SK-N-SH (cell line): Measurements from ENCODE around the gene NT5DC3.

Source experiments
- YY1 ChIP-seq: IDR thresholded peaks from 2 replicates; pipeline ENCODE4 v1.4.0; 2012; ENCODE audit warnings: low read depth, mild to moderate bottlenecking
- TF ChIP-seq, protein P1 (sequence below): fragments of 200-600 bp; sonication (generic); IDR thresholded peaks from 2 replicates; pipeline ENCODE4 v1.6.1; 2017; ENCODE audit warnings: antibody characterized with exemption, mild to moderate bottlenecking, moderate library complexity
- TF ChIP-seq, protein P2 (sequence below): IDR thresholded peaks from 2 replicates; pipeline ENCODE4 v1.4.0; 2012; ENCODE audit warnings: low read depth
- TF ChIP-seq, protein P3 (sequence below): IDR thresholded peaks from 2 replicates; pipeline ENCODE4 v1.4.0; 2012; ENCODE audit warnings: low read depth, borderline replicate concordance
- TF ChIP-seq, protein P4 (sequence below): IDR thresholded peaks from 2 replicates; pipeline ENCODE4 v1.6.1; 2012; ENCODE audit warnings: mild to moderate bottlenecking, low read depth, low read length, moderate library complexity

DNA sequence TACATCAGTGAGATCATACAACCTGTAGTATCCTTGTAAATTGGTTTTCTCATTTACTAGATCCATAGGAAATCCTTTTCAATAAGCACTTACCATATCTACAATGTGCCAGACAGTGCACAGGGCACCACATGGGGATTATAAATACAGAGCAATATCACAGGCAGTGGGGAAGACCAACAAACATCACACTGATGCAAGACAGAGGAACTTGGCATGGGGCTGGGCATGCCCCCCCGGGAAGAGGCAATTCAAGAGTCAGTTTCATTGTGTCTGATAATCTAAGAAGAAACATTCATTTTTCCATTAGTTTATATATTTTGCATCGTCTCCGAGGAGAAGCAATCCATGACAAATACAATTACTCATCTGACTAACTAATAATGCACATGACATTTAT is 16.2 kb downstream of the NT5DC3 start:
- TF ChIP-seq YY1: no peak
- TF ChIP-seq, protein P1, sequence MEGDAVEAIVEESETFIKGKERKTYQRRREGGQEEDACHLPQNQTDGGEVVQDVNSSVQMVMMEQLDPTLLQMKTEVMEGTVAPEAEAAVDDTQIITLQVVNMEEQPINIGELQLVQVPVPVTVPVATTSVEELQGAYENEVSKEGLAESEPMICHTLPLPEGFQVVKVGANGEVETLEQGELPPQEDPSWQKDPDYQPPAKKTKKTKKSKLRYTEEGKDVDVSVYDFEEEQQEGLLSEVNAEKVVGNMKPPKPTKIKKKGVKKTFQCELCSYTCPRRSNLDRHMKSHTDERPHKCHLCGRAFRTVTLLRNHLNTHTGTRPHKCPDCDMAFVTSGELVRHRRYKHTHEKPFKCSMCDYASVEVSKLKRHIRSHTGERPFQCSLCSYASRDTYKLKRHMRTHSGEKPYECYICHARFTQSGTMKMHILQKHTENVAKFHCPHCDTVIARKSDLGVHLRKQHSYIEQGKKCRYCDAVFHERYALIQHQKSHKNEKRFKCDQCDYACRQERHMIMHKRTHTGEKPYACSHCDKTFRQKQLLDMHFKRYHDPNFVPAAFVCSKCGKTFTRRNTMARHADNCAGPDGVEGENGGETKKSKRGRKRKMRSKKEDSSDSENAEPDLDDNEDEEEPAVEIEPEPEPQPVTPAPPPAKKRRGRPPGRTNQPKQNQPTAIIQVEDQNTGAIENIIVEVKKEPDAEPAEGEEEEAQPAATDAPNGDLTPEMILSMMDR: no peak
- TF ChIP-seq, protein P2, sequence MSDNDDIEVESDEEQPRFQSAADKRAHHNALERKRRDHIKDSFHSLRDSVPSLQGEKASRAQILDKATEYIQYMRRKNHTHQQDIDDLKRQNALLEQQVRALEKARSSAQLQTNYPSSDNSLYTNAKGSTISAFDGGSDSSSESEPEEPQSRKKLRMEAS: no peak
- TF ChIP-seq, protein P3, sequence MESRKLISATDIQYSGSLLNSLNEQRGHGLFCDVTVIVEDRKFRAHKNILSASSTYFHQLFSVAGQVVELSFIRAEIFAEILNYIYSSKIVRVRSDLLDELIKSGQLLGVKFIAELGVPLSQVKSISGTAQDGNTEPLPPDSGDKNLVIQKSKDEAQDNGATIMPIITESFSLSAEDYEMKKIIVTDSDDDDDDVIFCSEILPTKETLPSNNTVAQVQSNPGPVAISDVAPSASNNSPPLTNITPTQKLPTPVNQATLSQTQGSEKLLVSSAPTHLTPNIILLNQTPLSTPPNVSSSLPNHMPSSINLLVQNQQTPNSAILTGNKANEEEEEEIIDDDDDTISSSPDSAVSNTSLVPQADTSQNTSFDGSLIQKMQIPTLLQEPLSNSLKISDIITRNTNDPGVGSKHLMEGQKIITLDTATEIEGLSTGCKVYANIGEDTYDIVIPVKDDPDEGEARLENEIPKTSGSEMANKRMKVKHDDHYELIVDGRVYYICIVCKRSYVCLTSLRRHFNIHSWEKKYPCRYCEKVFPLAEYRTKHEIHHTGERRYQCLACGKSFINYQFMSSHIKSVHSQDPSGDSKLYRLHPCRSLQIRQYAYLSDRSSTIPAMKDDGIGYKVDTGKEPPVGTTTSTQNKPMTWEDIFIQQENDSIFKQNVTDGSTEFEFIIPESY: no peak
- TF ChIP-seq, protein P4, sequence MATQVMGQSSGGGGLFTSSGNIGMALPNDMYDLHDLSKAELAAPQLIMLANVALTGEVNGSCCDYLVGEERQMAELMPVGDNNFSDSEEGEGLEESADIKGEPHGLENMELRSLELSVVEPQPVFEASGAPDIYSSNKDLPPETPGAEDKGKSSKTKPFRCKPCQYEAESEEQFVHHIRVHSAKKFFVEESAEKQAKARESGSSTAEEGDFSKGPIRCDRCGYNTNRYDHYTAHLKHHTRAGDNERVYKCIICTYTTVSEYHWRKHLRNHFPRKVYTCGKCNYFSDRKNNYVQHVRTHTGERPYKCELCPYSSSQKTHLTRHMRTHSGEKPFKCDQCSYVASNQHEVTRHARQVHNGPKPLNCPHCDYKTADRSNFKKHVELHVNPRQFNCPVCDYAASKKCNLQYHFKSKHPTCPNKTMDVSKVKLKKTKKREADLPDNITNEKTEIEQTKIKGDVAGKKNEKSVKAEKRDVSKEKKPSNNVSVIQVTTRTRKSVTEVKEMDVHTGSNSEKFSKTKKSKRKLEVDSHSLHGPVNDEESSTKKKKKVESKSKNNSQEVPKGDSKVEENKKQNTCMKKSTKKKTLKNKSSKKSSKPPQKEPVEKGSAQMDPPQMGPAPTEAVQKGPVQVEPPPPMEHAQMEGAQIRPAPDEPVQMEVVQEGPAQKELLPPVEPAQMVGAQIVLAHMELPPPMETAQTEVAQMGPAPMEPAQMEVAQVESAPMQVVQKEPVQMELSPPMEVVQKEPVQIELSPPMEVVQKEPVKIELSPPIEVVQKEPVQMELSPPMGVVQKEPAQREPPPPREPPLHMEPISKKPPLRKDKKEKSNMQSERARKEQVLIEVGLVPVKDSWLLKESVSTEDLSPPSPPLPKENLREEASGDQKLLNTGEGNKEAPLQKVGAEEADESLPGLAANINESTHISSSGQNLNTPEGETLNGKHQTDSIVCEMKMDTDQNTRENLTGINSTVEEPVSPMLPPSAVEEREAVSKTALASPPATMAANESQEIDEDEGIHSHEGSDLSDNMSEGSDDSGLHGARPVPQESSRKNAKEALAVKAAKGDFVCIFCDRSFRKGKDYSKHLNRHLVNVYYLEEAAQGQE: no peak
